Tibial nerve (tissue), 4 donors: ENCODE data around the gene SLMAP.

Source experiments
- EP300 ChIP-seq, 2 donors: sonication (generic); formaldehyde crosslinking; IDR thresholded peaks; one replicate each; pipeline ENCODE4 v1.6.1; 2017; ENCODE audit warnings: antibody characterized with exemption in 2 of 2, mild to moderate bottlenecking in 1 of 2
- POLR2A ChIP-seq, 2 donors: fragments of 450-650 bp; IDR thresholded peaks; one replicate each; pipeline ENCODE4 v1.6.1; 2017; ENCODE audit warnings: antibody characterized with exemption in 2 of 2, mild to moderate bottlenecking in 2 of 2, moderate library complexity in 2 of 2
- TF ChIP-seq, protein P1 (sequence below), 5 experiments: fragments of 200-600 bp in 3 of 5; fragments of 450-650 bp in 2 of 5; sonication (generic) in 3 of 5; IDR thresholded peaks; one replicate each; pipeline ENCODE4 v1.5.1; 2016 to 2019; ENCODE audit warnings: antibody characterized with exemption in 5 of 5, mild to moderate bottlenecking in 3 of 5, moderate library complexity in 2 of 5

DNA sequence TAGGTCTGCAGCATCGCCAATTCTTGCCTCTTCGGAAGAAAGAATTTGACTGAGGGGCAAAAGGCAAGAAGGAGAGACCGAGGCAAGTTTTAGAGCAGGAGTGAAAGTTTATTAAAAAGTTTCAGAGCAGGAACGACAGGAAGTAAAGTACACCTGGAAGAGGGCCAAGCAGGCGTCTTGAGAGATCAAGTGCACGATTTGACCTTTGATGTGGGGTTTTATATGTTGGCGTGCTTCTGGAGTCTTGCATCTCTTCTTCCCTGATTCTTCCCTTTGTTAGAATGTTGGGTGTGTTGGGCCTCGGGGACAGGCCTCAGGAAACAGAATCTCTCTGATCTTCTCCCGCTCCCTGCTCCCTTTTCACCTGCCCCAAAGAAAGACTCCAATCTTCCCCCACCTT, 211.5 kb downstream of the SLMAP start:
- TF ChIP-seq, protein P1, sequence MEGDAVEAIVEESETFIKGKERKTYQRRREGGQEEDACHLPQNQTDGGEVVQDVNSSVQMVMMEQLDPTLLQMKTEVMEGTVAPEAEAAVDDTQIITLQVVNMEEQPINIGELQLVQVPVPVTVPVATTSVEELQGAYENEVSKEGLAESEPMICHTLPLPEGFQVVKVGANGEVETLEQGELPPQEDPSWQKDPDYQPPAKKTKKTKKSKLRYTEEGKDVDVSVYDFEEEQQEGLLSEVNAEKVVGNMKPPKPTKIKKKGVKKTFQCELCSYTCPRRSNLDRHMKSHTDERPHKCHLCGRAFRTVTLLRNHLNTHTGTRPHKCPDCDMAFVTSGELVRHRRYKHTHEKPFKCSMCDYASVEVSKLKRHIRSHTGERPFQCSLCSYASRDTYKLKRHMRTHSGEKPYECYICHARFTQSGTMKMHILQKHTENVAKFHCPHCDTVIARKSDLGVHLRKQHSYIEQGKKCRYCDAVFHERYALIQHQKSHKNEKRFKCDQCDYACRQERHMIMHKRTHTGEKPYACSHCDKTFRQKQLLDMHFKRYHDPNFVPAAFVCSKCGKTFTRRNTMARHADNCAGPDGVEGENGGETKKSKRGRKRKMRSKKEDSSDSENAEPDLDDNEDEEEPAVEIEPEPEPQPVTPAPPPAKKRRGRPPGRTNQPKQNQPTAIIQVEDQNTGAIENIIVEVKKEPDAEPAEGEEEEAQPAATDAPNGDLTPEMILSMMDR (IDR thresholded peaks at IDR 0.05): no peak
- no peak for TF ChIP-seq EP300 (IDR thresholded peaks at IDR 0.05)
- TF ChIP-seq POLR2A (IDR thresholded peaks at IDR 0.05): no peak
